HG02840 (cell line): ENCODE results near the gene TP53BP1.

ENCODE experiments used
- ATAC-seq: cut with Tn5 transposase; IDR thresholded peaks from one replicate; pipeline ENCODE4 v1.9.1; 2021; ENCODE audit warnings: mild to moderate bottlenecking, moderate library complexity, moderate number of reproducible peaks; ENCODE audit not compliant: unreplicated experiment, low FRiP score

The TP53BP1 gene

GRCh38 chr15:43361313-43361903, 131.5 kb downstream of the TP53BP1 start:
- ATAC-seq, result no peak

- no peak for ATAC-seq
Observed at GRCh38 chr15:43360821-43361220, 132.1 kb downstream of the TP53BP1 start.
